NT2/D1 (cell line): ENCODE data around the gene CBX8.
A peak's percentile ranks its signal among the peaks of the same experiment; 100 is the strongest.

Source experiments
- DNase-seq: peaks from one replicate; pipeline ENCODE4 v3.0.0-alpha.2; 2011; ENCODE audit warnings: low read depth, low spot score
- H3K27me3 ChIP-seq: 2 replicates; pipeline ENCODE4 v1.6.0; 2011; ENCODE audit warnings: mild to moderate bottlenecking; ENCODE audit not compliant: insufficient read length, insufficient read depth
- H3K36me3 ChIP-seq: 2 replicates; pipeline ENCODE4 v1.6.1; 2011; ENCODE audit warnings: mild to moderate bottlenecking, low read length, mixed read lengths; ENCODE audit not compliant: insufficient read depth, insufficient read length
- H3K4me1 ChIP-seq: 2 replicates; pipeline ENCODE4 v1.5.1; 2011; ENCODE audit not compliant: insufficient read depth, insufficient read length
- H3K4me3 ChIP-seq: 2 replicates; pipeline ENCODE4 v1.5.1; 2011; ENCODE audit warnings: low read depth; ENCODE audit not compliant: insufficient read length
- H3K9ac ChIP-seq: 2 replicates; pipeline ENCODE4 v1.6.0; 2011; ENCODE audit warnings: low read depth; ENCODE audit not compliant: insufficient read length
- H3K9me3 ChIP-seq: 2 replicates; pipeline ENCODE4 v1.5.1; 2011; ENCODE audit warnings: mild to moderate bottlenecking, low read length; ENCODE audit not compliant: insufficient read depth
- SUZ12 ChIP-seq: IDR thresholded peaks from 2 replicates; pipeline ENCODE4 v1.6.1; 2011; ENCODE audit not compliant: insufficient read length, insufficient read depth; ENCODE audit errors: extremely low read depth
- YY1 ChIP-seq: IDR thresholded peaks from 2 replicates; pipeline ENCODE4 v1.6.1; 2011; ENCODE audit not compliant: insufficient read length, insufficient read depth
- ZNF274 ChIP-seq: IDR thresholded peaks from 2 replicates; pipeline ENCODE4 v1.6.1; 2011; ENCODE audit warnings: mild to moderate bottlenecking, low read depth, low read length

Gene CBX8

GRCh38 chr17:79842136-79842655, 45.3 kb upstream of the CBX8 start:
- peaks cover 8% of the 10 kb centered on the region; the same call in 1 of the 2 replicates for H3K9me3 ChIP-seq
- peaks cover 17% of the 10 kb centered on the region for H3K4me1 ChIP-seq
- H3K36me3 ChIP-seq, result no peaks in the 10 kb centered on the region
- H3K27me3 ChIP-seq, result peaks cover 71% of the 10 kb centered on the region
- H3K4me3 ChIP-seq, result no peak overlapping the region
- no peak overlapping the region for H3K9ac ChIP-seq
- TF ChIP-seq SUZ12, result peak; percentile 25
- no peak for TF ChIP-seq YY1
- no peak for TF ChIP-seq ZNF274
- no peak for DNase-seq

- H3K36me3 ChIP-seq, result no peaks in the 10 kb centered on the region
- DNase-seq, result no peak
- H3K4me3 ChIP-seq, result no peak overlapping the region
- H3K4me1 ChIP-seq, result peaks cover 19% of the 10 kb centered on the region
- H3K27me3 ChIP-seq, result peaks cover 70% of the 10 kb centered on the region
- peak overlapping the region; percentile 26 for H3K9ac ChIP-seq
- H3K9me3 ChIP-seq, result peaks cover 8% of the 10 kb centered on the region; the same call in 1 of the 2 replicates
- TF ChIP-seq SUZ12 (peak; percentile 59), ZNF274 (no peak)
Observed at GRCh38 chr17:79841369-79842135, 44.7 kb upstream of the CBX8 start.

GRCh38 chr17:79840989-79841286, 44.1 kb upstream of the CBX8 start:
- no peak for DNase-seq
- H3K9ac ChIP-seq, result peak overlapping the region; percentile 3
- H3K36me3 ChIP-seq, result no peaks in the 10 kb centered on the region
- no peak overlapping the region for H3K4me3 ChIP-seq
- peaks cover 8% of the 10 kb centered on the region; the same call in 1 of the 2 replicates for H3K9me3 ChIP-seq
- H3K27me3 ChIP-seq, result peaks cover 67% of the 10 kb centered on the region
- H3K4me1 ChIP-seq, result peaks cover 22% of the 10 kb centered on the region
- TF ChIP-seq YY1 (no peak), SUZ12 (no peak), ZNF274 (no peak)

GRCh38 chr17:79840269-79840988, 43.6 kb upstream of the CBX8 start:
- no peak for DNase-seq
- TF ChIP-seq YY1, result no peak
- no peak for TF ChIP-seq ZNF274
- TF ChIP-seq SUZ12, result no peak
- Histone ChIP-seq H3K9ac (peak overlapping the region; percentile 3), H3K4me1 (peaks cover 21% of the 10 kb centered on the region), H3K36me3 (no peaks in the 10 kb centered on the region), H3K4me3 (peak overlapping the region; percentile 4), H3K9me3 (peaks cover 8% of the 10 kb centered on the region; the same call in 1 of the 2 replicates), H3K27me3 (peaks cover 62% of the 10 kb centered on the region)

- peak; percentile 63 for DNase-seq
- Histone ChIP-seq H3K9ac (peak within 1 kb of the TSS; percentile 80), H3K27me3 (peaks cover 55% of the 10 kb centered on the region), H3K4me3 (peak within 1 kb of the TSS; percentile 78), H3K4me1 (peaks cover 28% of the 10 kb centered on the region), H3K36me3 (peaks cover 8% of the 10 kb centered on the region), H3K9me3 (peaks cover 8% of the 10 kb centered on the region; the same call in 1 of the 2 replicates)
- TF ChIP-seq YY1 (no peak), ZNF274 (no peak), SUZ12 (no peak)
Observed at GRCh38 chr17:79839356-79840268, 42.7 kb upstream of the CBX8 start, which contains the start of gene CBX4. CBX4 (minus strand) TSS chr17:79839440; CDS start chr17:79839251, 189 bp downstream.

GRCh38 chr17:79838522-79839274, 41.8 kb upstream of the CBX8 start:
- H3K9me3 ChIP-seq, result peaks cover 8% of the 10 kb centered on the region; the same call in 1 of the 2 replicates
- H3K4me1 ChIP-seq, result peaks cover 27% of the 10 kb centered on the region
- no peak for DNase-seq
- H3K36me3 ChIP-seq, result peaks cover 17% of the 10 kb centered on the region
- H3K9ac ChIP-seq, result peak overlapping the region; percentile 80
- peak overlapping the region; percentile 78 for H3K4me3 ChIP-seq
- H3K27me3 ChIP-seq, result peaks cover 46% of the 10 kb centered on the region
- TF ChIP-seq SUZ12 (no peak), ZNF274 (no peak), YY1 (no peak)
